Breast epithelium (tissue), 4 donors: ENCODE results near the gene ESF1. TPM values are rescaled to one million over a fixed set of nuclear protein-coding genes. Genes with fewer than 3 reads are reported as not detected.

Experiments used
- DNase-seq, 2 donors: peaks; one replicate each; pipeline ENCODE4 v3.0.0-alpha.2; 2019; ENCODE audit warnings: low spot score in 2 of 2
- H3K27ac ChIP-seq, 2 donors: fragments of 200-600 bp; sonication (generic) in 1 of 2; one replicate each; pipeline ENCODE4 v1.5.1; 2016 to 2019; ENCODE audit warnings: mild to moderate bottlenecking in 1 of 2
- H3K27me3 ChIP-seq, 2 donors: fragments of 200-600 bp; sonication (generic) in 1 of 2; one replicate each; pipeline versions ENCODE4 v1.5.1 to v1.6.0; 2017 to 2019; ENCODE audit warnings: control low read depth in 1 of 2, mild to moderate bottlenecking in 1 of 2
- H3K36me3 ChIP-seq: fragments of 200-600 bp; one replicate; pipeline ENCODE4 v1.5.1; 2019
- H3K4me1 ChIP-seq, 2 donors: fragments of 200-600 bp; sonication (generic); one replicate each; pipeline ENCODE4 v1.5.1; 2016 to 2019; ENCODE audit warnings: control low read depth in 1 of 2
- H3K4me3 ChIP-seq, 3 donors: fragments of 200-600 bp; sonication (generic); 1 replicate in 2 of 3; 2 replicates in 1 of 3; pipeline ENCODE4 v1.5.1; 2016 to 2019; ENCODE audit warnings: mild to moderate bottlenecking in 3 of 3, moderate library complexity in 2 of 3
- H3K9me3 ChIP-seq, 2 donors: fragments of 200-600 bp; sonication (generic) in 1 of 2; one replicate each; pipeline ENCODE4 v1.5.1; 2016 to 2019; ENCODE audit warnings: control low read depth in 1 of 2
- POLR2A ChIP-seq: fragments of 450-650 bp; IDR thresholded peaks from one replicate; pipeline ENCODE4 v1.6.1; 2016; ENCODE audit warnings: antibody characterized with exemption, mild to moderate bottlenecking, moderate library complexity
- POLR2AphosphoS5 ChIP-seq, 3 donors: sonication (generic); formaldehyde crosslinking; IDR thresholded peaks; one replicate each; pipeline ENCODE4 v1.6.1; 2017; ENCODE audit warnings: antibody characterized with exemption in 3 of 3
- intact Hi-C: fragments of 100-400 bp; cut with DNase I; formaldehyde crosslinking; loops from one replicate; pipeline ENCODE4 v1.15.1; 2023; ENCODE audit warnings: low total_unique reads
- total RNA-seq, 3 donors: library from RNA; depleted of rRNA; stranded (reverse); fragments of >200 nt; gene quantifications; one replicate each; pipeline ENCODE4 v1.1.0, GENCODE V29; 2016
- TF ChIP-seq, protein P1 (sequence below), 3 donors: fragments of 450-650 bp; IDR thresholded peaks; one replicate each; pipeline ENCODE4 v1.5.1; 2016 to 2017; ENCODE audit warnings: antibody characterized with exemption in 3 of 3, mild to moderate bottlenecking in 3 of 3, moderate library complexity in 3 of 3

ESF1 gene
- total RNA-seq, 3 donors from 2014 or later: 13.8 to 19.0 (median 17.7) TPM

- H3K27ac ChIP-seq: peak overlapping the region in 1 of 2 donors; percentile 71
- H3K4me3 ChIP-seq: no peak overlapping the region
- H3K27me3 ChIP-seq: no peaks in the 10 kb centered on the region
- H3K36me3 ChIP-seq: no peaks in the 10 kb centered on the region
- intact Hi-C loops: loop anchor here (5.0 kb wide), 1 partner anchor 105 kb away; no protein-coding TSS in a partner anchor
- TF ChIP-seq POLR2A: no peak
- no peak for TF ChIP-seq POLR2AphosphoS5 (IDR thresholded peaks at IDR 0.05)
- TF ChIP-seq, protein P1, sequence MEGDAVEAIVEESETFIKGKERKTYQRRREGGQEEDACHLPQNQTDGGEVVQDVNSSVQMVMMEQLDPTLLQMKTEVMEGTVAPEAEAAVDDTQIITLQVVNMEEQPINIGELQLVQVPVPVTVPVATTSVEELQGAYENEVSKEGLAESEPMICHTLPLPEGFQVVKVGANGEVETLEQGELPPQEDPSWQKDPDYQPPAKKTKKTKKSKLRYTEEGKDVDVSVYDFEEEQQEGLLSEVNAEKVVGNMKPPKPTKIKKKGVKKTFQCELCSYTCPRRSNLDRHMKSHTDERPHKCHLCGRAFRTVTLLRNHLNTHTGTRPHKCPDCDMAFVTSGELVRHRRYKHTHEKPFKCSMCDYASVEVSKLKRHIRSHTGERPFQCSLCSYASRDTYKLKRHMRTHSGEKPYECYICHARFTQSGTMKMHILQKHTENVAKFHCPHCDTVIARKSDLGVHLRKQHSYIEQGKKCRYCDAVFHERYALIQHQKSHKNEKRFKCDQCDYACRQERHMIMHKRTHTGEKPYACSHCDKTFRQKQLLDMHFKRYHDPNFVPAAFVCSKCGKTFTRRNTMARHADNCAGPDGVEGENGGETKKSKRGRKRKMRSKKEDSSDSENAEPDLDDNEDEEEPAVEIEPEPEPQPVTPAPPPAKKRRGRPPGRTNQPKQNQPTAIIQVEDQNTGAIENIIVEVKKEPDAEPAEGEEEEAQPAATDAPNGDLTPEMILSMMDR (IDR thresholded peaks at IDR 0.05): no peak
- no peaks in the 10 kb centered on the region for H3K4me1 ChIP-seq
- DNase-seq: peak in 1 of 2 donors; percentile 33
- no peaks in the 10 kb centered on the region for H3K9me3 ChIP-seq
Observed at GRCh38 chr20:13671916-13672378, 112.8 kb downstream of the ESF1 start.

DNA sequence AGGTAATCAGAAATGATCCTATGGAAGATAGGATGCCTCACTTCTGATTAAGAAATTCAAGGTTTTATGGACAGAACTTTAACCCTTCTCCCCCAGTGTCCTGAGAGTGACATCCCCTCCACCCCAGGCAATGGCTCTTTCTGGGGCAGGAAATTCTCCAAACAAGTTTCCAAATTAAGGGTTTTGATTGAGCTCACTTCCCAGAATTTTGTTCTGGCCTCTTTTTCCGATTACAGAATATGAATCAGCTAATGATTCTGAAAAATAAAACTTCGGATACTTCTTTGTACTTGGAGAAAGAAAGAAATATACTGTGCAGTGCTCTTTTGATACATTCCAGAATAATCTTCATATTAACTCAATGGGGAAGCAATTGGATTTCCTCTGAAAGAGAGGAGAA, 113.2 kb downstream of the ESF1 start:
- intact Hi-C loops: loop anchor here (5.0 kb wide), 1 partner anchor 106 kb away; no protein-coding TSS in a partner anchor
- DNase-seq: no peak
- Histone ChIP-seq H3K4me1 (no peaks in the 10 kb centered on the region), H3K36me3 (no peaks in the 10 kb centered on the region), H3K27ac (peak overlapping the region; percentile 8 to 71), H3K9me3 (no peaks in the 10 kb centered on the region), H3K27me3 (no peaks in the 10 kb centered on the region), H3K4me3 (no peak overlapping the region)
- TF ChIP-seq POLR2A (no peak), POLR2AphosphoS5 (IDR thresholded peaks at IDR 0.05) (no peak)
- TF ChIP-seq, protein P1 (IDR thresholded peaks at IDR 0.05): no peak

DNA sequence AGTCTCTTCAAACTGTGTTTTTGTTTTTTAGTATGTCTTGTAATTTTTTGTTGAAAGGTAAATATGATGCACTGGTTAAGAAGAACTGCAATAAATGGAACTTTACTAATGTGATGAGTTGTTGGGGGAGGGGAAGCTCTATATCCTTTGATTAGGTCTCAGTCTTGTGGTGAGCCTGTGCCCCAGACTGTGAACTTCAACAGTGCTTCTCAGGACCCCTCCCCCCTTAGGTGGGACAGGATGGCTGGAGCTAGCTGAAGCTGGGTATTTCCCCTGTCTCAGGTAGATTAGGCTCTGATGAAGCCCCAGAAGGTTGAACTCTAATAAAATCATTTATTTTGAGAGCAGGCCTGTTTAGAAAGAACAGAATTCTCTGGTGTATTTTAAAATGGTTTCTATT, 114.6 kb downstream of the ESF1 start:
- Histone ChIP-seq H3K9me3 (no peaks in the 10 kb centered on the region), H3K4me3 (no peak overlapping the region), H3K27me3 (no peaks in the 10 kb centered on the region), H3K36me3 (no peaks in the 10 kb centered on the region), H3K27ac (peak overlapping the region in 1 of 2 donors; percentile 45), H3K4me1 (no peaks in the 10 kb centered on the region)
- DNase-seq: no peak
- TF ChIP-seq POLR2AphosphoS5 (IDR thresholded peaks at IDR 0.05): no peak
- TF ChIP-seq, protein P1 (IDR thresholded peaks at IDR 0.05): no peak
- no peak for TF ChIP-seq POLR2A
- intact Hi-C loops: loop anchor here (5.0 kb wide), 1 partner anchor 107 kb away; no protein-coding TSS in a partner anchor

DNA sequence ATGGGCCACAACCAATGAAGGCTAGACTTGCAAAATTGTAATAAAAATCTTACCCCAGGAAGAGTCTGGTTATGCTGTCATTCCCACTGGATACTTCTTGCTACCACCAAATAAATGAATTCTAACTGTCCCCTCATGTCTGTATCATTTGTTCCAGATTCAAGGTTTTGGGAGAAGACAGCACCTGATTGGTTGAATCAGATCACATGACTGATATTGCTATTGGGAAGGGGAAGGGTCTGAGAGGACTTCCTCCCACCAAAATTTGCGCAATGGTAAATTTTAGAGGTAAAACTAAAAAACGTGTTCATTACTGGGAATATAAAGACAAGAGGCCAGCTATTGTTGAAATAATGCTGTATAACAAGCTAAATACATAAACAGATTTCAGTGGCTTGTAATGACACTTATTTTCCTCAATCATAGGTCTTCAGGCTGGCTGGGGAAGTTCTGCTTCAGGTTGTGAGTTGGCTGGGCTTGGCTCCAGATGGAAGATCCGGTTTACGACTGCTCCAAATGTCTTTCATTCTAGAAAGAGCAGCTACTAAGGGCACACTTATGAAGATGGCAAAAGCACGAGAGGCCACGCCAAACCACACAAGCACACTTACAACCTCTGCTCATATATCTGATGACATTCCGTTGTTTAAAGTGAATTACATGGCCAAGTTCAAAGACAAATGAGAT, 118.9 kb downstream of the ESF1 start:
- intact Hi-C loops: no loop called here
- Histone ChIP-seq H3K36me3 (no peaks in the 10 kb centered on the region), H3K4me3 (no peak overlapping the region), H3K27ac (no peak overlapping the region), H3K9me3 (no peaks in the 10 kb centered on the region), H3K27me3 (no peaks in the 10 kb centered on the region), H3K4me1 (no peaks in the 10 kb centered on the region)
- TF ChIP-seq, protein P1 (IDR thresholded peaks at IDR 0.05): no peak
- TF ChIP-seq POLR2A: no peak
- no peak for TF ChIP-seq POLR2AphosphoS5 (IDR thresholded peaks at IDR 0.05)
- DNase-seq: no peak

Other genes starting within 250 kb of the ESF1 start
- 10 to 100 TPM; 12.0 to 26.1 (median 19.0) TPM for gene TASP1, start 146.0 kb downstream of the ESF1 start, total RNA-seq
- 10 to 100 TPM; 15.7 to 20.5 (median 17.0) TPM for gene NDUFAF5, start 109 bp upstream of the ESF1 start, total RNA-seq
- gene SEL1L2, start 205.7 kb upstream of the ESF1 start, total RNA-seq: 1 to 10 TPM in 1 of 3 donors, not detected in 2; 7.4 TPM
- 10 to 100 TPM in 1 of 3 donors, 1 to 10 TPM in 2; 6.7 to 26.8 (median 8.8) TPM for gene MACROD2, start 210.6 kb upstream of the ESF1 start, total RNA-seq